Measurements from ENCODE around the gene CRELD1.

CRELD1 gene

DNA sequence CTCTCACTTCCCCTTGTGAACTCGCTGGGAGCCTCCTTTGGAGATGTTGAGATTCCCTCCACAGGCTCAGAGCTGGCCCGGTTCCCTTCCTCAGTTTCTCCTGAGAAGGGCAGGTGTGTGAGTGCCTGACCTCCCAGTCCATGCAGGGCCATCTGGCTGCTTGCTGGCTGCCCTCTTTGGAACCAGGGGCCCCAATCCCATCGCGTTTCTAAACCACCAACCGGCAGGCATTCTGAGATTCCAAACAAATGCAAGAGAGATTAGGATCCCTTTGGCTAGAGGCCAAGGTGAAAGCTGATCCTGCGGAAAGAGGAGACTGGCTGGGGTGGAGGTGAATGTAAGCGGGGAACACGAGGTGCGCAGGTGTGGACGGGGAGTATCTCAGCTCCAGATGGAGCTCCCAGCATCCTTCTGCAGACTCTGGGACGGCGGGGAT, 21.5 kb downstream of the CRELD1 start:
- no peak for DNase-seq (ENCODE audit: low spot score)
- TF ChIP-seq CTCF (IDR thresholded peaks at IDR 0.05; ENCODE audit: extremely low read depth, missing control alignments), result no peak

DNA sequence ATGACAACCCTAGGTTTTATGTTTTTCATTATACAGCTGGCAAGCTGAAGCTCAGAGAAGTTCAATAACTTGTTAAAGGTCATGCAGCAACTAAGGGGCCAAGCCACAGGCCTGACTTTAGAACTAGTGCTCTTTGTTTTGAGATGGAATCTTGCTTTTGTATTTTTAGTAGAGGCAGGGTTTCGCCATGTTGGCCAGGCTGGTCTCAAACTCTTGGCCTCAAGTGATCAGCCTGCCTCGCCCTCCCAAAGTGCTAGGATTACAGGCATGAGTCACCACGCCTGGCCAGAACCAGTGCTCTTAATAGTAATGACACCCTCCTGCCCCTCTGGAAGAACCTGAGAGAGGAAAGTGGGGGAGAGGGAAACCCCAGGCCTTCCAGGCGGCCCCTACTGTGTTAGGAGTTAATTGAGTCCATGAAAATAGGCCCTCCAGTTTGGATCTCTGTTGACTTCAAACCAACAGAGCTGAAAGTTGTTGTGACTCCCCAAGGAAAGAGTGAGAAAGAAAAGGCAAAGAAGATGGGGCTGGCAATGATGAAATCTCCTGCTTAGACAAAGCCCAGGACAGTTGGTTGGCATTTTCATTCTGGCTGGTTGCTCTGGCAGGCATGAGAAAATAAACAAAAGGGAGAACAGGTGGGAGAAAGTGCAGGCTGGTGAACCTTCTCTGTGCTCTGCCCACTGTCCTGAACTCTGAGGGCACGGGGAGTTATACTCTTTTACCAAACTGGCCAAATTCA, 22.1 kb downstream of the CRELD1 start:
- TF ChIP-seq CTCF (IDR thresholded peaks at IDR 0.05; ENCODE audit: extremely low read depth, missing control alignments), result no peak

DNA sequence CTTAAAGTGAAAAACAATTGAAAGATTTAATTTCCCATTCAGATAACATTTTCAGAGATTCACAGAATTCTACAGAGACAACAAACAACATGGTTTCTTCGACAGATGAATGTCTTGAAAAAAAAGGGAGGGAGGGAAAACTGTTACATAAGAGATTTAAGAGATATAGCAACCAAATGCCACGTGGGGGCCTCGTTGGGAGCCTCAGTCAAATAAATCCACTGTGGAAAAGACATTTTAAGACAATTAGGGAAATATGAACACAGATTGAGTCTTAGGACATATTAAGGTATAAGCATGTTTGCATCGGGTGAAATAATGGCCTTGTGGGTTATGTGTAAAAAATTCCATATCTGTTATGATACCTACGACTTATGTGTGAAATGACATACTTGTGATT, 23.6 kb downstream of the CRELD1 start:
- DNase-seq (ENCODE audit: low spot score), result no peak
- no peak for TF ChIP-seq CTCF (IDR thresholded peaks at IDR 0.05; ENCODE audit: extremely low read depth, missing control alignments)

More for the DNA sequence above, 22.1 kb downstream of the CRELD1 start:
- no peak for DNase-seq (ENCODE audit: low spot score)

DNA sequence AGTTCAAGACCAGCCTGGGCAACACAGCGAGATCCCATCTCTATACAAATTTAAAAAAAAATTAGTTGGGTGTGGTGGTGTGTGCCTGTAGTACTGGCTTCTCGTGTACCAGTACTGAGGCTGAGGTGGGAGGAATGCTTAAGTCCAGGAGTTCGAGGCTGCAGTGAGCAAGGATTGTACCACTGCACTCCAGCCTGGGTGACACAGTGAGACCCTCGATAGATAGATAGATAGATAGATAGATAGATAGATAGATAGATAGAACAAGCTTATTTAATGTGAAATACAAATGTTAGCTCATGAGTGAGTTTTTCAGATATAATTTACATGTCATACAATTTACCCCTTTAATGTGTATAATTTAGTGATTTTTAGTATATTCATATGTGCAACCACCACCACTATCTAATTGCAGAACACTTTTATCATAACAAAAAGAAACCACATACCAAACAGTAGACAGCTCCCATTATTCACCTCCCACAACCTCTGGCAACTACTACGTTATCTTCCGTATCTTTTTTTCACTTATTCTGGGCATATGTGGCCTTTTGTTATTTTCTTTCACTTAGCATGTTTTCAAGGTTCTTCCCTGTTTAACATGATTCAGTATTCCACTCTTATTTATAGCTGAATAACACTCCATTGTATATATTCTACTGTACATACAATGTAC, 31.7 kb downstream of the CRELD1 start:
- DNase-seq (ENCODE audit: low spot score), result no peak
- TF ChIP-seq CTCF (IDR thresholded peaks at IDR 0.05; ENCODE audit: extremely low read depth, missing control alignments), result no peak

- DNase-seq (ENCODE audit: low spot score), result no peak
- TF ChIP-seq CTCF (IDR thresholded peaks at IDR 0.05; ENCODE audit: extremely low read depth, missing control alignments), result no peak
Measured at GRCh38 chr3:9966841-9967240, 33.2 kb downstream of the CRELD1 start.

- TF ChIP-seq CTCF (IDR thresholded peaks at IDR 0.05; ENCODE audit: extremely low read depth, missing control alignments), result no peak
- no peak for DNase-seq (ENCODE audit: low spot score)
Measured at GRCh38 chr3:9969632-9970019, 36.0 kb downstream of the CRELD1 start.

GRCh38 chr3:9970020-9970652, 36.5 kb downstream of the CRELD1 start:
- DNase-seq (ENCODE audit: low spot score), result no peak
- no peak for TF ChIP-seq CTCF (IDR thresholded peaks at IDR 0.05; ENCODE audit: extremely low read depth, missing control alignments)
